H7 (cell line): Measurements from ENCODE around the gene MED15. TPM values are rescaled to one million over a fixed set of nuclear protein-coding genes. Genes with fewer than 3 reads are reported as not detected.

Experiments used
- DNase-seq: peaks from one replicate; pipeline ENCODE4 v3.0.0; 2012
- H3K27me3 ChIP-seq: 2 replicates; pipeline ENCODE4 v1.6.0; 2011; ENCODE audit warnings: mild to moderate bottlenecking, low read length; ENCODE audit not compliant: control insufficient read depth, insufficient read depth
- H3K36me3 ChIP-seq: replicated peaks from 2 replicates; pipeline ENCODE4 v1.5.1; 2011; ENCODE audit warnings: low read length; ENCODE audit not compliant: control insufficient read depth, insufficient read depth
- H3K4me3 ChIP-seq: 2 replicates; pipeline ENCODE4 v1.5.1; 2011; ENCODE audit warnings: low read depth, mild to moderate bottlenecking, control low read depth, low read length, moderate library complexity; ENCODE audit not compliant: insufficient read depth
- total RNA-seq: library from RNA; depleted of rRNA; stranded (reverse); fragments of >200 nt; shearing (Covaris generic); gene quantifications from 2 replicates; pipeline ENCODE4 v1.2.3, GENCODE V29; 2014

Gene MED15
- total RNA-seq, 1 experiment from 2014 or later: 24.4 TPM

DNA sequence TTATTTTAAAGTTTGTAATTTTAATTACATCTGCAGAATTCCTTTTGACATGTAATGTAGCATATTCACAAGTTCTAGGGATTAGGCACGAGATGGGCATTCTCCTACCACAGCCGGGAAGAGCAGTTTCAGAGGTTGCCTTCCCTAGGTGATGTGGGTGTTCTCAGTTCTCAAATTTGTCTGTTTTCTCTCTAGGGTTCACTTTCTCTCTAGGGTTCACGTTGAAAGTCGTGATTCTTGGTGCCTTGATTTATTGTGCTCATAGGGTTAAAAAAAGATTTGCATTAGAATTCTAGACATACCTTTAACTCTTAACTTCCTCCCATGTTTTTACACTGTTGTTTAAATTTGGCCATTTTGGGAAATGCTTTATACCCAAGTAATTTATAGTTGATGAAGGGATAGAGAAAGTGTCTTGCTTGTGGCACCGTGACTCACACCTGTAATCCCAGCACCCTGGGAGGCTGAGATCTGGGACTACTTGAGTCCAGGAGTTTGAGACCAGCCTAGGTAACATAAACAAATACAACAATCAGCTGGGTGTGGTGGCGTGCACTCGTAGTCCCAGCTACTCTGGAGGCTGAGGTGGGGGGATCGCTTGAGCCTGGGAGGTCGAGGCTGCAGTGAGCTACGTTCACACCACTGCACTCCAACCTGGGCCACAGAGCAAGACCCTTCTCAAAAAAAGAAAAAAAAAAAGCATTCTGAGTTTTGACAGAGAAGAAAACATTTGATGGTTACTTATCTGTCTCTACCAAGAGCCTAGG is 3.6 kb downstream of the MED15 start:
- H3K27me3 ChIP-seq: no peaks in the 10 kb centered on the region
- H3K4me3 ChIP-seq: no peak overlapping the region
- peaks cover 2% of the 10 kb centered on the region for H3K36me3 ChIP-seq
- DNase-seq: no peak

DNA sequence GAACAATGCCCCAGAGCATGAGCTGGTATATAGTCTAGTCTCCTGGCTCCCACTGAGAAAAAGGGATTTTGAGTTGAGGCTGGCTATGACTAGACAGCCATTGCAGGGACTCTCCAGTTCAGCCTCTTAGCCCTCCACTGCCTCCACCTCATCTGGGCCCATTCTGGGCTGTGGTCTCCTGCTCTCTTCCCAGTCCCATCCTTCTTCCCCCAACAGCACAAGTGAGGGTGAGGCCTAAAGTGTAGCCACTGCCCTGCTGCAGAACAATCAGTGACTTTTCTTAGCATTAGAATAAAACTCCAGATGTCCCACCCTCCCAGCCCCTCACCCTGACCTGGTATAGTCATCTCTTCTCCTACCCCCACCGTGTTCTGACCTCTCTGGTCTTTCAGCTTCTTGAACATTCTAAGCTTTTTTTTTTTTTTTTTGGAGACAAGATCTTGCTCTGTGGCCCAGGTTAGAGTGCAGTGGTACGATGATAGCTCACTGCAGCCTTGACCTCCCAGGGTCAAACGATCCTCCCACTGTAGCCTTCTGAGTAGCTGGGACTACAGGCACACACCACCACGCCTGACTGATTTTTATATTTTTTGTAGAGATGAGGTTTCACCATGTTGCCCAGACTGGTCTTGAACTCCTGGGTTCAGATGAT is 4.3 kb downstream of the MED15 start:
- H3K27me3 ChIP-seq: no peaks in the 10 kb centered on the region
- H3K36me3 ChIP-seq: peaks cover 2% of the 10 kb centered on the region
- DNase-seq: no peak
- no peak overlapping the region for H3K4me3 ChIP-seq

DNA sequence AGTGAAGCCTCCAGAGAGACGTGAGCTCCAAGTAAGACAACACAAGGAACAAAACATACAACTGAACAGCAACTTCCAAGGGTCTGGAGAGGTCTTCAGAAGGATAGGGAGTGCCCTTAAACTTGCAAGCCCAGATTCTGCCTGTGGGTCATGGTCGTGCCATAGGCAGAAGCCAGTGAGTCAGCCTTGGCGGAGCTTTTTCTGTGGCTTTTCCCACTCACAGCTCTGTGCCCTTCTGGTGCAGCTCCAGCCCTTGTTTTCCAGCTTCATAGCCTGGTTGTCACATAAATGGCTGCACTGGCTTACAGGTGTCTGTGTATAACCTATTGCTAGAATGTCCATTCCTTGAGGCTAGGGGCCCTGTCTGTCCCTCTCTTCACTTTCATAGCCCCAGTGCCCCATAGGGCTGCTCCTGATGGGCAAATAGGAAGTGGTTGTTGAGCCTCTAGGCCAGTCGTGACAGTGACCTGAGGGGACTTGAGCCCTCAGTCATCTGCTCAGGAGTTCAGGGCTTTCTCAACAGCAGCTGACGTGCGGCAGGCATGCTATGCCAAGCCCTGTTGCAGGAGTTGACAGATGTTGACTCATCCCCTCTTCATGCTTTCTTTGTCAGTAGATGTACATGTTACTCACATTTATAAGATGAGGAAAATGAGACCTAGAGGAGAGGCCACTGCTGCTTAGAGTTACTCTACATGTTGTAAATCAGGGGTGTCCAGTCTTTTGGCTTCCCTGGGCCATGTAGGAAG is 7.4 kb downstream of the MED15 start:
- DNase-seq: no peak
- H3K36me3 ChIP-seq: peaks cover 3% of the 10 kb centered on the region
- no peak overlapping the region for H3K4me3 ChIP-seq
- no peaks in the 10 kb centered on the region for H3K27me3 ChIP-seq

DNA sequence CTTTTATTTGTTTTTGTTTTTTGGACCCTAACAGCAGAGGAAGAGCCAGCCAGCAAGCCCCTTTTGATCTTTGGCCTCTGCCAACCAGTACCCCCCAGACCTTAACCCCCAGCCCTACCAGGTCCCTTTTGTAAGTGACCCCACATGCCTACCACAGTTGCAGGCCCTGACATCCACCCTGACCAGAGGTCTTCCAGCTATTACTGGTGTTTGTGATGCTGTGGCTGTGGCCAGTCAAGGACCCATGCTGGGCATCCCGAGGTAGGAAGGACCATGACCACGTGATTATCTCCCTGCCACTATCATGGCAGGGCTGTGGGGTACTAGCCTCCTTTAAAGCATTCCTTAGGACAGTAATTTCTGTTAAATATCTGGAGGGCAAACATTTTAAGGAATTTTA is 9.0 kb downstream of the MED15 start:
- no peak for DNase-seq
- no peak overlapping the region for H3K4me3 ChIP-seq
- no peaks in the 10 kb centered on the region for H3K27me3 ChIP-seq
- H3K36me3 ChIP-seq: peaks cover 5% of the 10 kb centered on the region

DNA sequence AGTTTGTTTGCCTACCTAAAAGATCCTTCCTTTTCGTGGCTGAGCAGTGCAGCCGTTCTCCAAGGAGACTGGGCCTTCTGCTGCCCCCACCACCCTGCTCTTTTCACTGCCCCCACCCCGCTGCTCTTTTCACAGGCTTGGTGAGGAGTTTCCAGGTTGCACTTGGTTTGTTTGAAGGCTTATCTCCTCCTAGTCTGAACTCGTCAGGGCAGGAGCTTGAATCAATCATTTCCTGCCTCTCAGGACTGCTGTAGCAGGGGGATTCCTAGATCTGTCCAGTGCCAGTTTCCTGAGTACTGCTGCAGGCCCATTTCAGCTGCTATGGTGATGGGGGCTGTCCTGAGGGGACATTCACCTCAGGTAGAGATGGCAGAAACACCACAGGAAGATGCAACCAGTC is 10.0 kb downstream of the MED15 start:
- no peak overlapping the region for H3K4me3 ChIP-seq
- H3K36me3 ChIP-seq: peaks cover 5% of the 10 kb centered on the region
- no peak for DNase-seq
- no peaks in the 10 kb centered on the region for H3K27me3 ChIP-seq

DNA sequence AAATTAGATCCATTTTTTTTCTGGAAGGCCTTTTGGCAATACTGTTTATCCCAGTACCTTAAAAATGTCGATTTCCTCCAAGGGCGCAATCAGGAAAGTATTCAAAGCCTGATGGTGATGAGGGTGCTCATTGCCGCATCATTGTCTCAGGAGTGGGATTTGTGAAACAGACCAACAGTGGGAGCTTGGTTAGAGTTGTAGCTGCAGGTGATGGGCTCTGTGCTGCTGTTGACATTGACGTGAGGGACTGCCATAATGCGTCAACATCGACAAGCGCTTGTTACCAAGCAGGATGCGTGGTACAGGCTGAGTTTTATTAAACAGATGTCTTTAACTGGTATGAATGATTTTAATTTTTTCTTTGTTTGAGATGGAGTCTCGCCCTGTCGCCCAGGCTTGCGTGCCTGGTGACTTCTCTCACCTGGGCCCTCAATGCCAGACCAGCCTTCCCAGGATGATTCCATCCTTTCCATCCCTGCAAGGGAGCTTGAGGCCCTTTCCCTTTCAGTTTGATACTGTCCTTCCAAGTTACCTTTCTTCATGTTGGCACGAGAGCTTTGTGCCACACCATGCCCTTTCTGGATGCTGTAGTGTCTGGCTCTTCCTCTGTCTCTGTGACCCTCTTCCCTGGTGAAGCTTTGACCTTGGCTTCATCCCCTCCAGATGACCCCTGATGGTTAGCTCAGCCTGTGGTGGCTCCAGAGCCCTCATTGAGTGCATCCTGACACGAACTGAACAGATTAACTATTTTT is 10.6 kb downstream of the MED15 start:
- Histone ChIP-seq H3K36me3 (peaks cover 5% of the 10 kb centered on the region), H3K27me3 (no peaks in the 10 kb centered on the region), H3K4me3 (no peak overlapping the region)
- DNase-seq: no peak

DNA sequence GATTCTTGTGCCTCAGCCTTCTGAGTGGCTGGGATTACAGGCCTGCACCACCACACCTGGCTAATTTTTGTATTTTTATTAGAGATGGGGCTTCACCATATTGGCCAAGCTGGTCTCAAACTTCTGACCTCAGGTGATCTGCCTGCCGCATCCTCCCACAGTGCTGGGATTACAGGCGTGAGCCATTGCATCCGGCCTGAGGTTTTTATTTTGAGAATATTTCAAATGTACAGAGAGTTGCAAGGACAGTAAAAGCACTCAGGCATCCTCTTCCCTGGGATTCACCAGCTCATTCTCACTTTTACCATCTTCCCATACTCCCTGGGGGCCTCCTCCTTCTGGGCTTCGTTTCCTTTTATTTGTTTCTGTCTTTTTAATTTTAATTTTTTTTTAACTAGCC is 12.1 kb downstream of the MED15 start:
- no peaks in the 10 kb centered on the region for H3K27me3 ChIP-seq
- H3K36me3 ChIP-seq: peaks cover 4% of the 10 kb centered on the region
- no peak for DNase-seq
- no peak overlapping the region for H3K4me3 ChIP-seq

DNA sequence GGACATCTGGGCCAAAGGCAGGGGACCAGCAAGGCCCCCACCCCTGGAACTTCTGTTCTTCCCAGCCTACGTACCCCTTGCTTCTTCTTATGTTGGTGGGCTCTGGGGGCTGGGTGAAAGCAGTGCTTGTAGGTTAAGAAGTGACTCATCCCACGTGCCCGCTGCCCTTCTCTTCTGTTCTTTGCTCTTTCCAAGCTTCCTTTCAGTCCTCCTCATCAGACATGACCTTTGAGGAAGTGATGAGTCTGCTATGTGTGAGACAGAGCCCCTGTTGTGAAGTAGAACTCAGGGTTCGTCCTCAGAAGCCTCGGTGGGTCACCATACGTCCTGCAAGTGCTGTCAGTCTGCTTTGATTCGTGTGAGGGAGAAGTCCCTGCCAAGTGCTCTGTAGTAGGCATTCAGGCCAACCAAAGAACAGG is 12.7 kb downstream of the MED15 start:
- DNase-seq: no peak

DNA sequence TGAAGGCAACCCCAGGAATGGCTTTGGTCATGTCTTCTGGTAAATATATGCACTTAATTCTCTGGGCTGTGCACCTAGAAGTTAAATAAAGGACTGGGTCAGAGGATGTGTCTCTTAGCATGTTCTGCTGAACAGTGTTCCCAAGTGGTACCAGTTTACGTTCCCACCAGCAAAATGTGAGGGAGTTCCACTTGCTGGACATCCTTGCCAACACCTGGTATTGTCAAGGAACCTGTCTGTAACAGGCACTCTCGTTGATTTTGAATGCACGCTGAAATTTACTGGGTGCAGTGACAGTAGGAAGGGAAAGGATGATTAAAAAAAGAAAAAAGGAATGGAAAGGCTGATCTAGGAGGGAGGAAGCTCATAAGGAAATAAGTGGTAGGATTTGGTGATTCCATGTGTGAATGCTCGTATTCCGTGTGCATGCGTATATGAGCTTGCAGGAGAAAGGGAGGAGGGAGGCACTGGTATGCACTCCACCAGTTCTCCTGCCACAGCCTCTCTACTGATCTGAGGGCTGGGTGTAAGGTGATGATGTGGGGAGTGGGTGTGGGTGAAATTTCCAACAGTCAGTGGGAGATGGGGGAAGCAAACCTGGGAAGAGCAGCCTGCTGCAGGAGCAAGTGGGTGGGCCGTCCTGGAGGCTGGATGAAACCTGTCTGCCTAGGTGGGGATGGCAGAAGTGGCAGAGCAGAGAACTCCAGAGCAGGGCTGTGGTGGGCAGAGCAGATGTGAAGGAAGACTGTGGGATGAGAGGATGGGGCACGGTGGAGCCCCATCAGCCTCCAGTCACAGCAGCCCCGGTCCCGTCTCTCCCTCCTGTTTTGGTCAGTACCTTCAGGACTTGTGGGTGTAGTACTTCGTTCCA is 15.0 kb downstream of the MED15 start:
- peaks cover 3% of the 10 kb centered on the region for H3K36me3 ChIP-seq
- H3K27me3 ChIP-seq: no peaks in the 10 kb centered on the region
- H3K4me3 ChIP-seq: no peak overlapping the region
- DNase-seq: no peak

More for the DNA sequence above, 12.7 kb downstream of the MED15 start:
- Histone ChIP-seq H3K27me3 (no peaks in the 10 kb centered on the region), H3K36me3 (peaks cover 3% of the 10 kb centered on the region), H3K4me3 (no peak overlapping the region)

DNA sequence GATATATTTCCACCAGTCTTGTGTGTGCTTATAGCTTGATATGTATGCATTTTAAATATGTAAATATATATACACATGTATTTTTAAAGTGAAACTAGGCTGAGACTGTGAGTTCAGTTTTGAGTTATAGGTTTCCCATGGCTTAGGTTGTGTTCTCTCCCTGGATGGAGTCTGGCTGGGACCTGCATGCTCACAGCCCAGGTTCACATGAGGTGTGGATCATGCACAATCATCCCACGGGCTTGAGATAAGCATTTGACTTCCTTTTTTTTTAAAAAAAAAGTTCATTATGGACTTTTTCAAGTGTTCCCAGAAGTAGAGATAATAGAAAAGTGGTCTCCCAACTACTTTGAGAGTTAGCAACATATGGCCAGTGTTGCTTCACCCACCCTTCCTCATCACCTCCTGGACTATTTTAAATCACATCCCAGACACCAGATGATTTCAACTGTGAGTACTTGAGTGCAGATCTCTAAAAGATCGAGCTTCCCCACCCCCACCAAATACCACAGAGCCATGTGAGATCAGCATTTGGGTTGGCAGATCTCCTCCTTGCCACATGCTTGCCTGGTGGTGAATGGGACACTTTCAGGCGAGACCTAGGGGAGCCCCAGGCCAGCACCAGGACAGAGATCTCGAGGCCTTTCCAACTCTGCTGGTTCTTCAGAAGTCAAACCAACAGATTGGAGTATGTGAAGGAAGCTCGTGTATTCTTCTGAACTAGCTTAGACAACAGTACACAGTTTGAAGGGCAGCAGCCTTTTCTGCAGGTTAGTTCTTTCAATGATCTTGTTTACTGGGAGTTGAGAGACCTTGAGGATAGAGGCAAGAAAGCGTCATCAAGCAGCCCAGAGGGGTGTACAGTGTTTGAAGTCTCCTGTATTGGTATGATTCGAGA is 15.9 kb downstream of the MED15 start:
- no peaks in the 10 kb centered on the region for H3K27me3 ChIP-seq
- DNase-seq: no peak
- peaks cover 3% of the 10 kb centered on the region for H3K36me3 ChIP-seq
- no peak overlapping the region for H3K4me3 ChIP-seq

DNA sequence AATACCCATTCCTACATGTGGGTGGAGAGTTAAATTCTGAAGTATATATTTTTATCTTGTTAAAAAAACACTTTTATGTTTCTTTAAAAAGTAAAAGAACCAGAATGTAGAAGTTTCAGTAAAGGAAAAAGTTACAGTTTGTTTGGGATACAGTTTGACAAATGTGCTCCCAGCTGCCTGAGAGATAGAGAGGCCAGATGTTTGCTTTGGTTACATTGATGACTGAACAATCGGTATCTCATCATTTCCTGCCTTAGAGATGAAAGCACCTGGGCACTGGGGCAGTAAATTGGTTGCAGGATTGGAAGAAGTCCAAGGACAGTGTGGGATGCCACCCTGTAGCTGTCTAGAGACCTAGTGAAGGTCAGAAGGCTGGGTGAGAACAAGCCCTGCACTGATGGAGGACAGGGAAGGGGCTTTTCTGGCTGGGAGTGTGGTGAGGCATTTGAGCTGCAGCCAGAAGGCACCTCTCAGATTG is 16.6 kb downstream of the MED15 start:
- Histone ChIP-seq H3K4me3 (no peak overlapping the region), H3K36me3 (peaks cover 3% of the 10 kb centered on the region), H3K27me3 (no peaks in the 10 kb centered on the region)
- DNase-seq: peak; percentile 41

DNA sequence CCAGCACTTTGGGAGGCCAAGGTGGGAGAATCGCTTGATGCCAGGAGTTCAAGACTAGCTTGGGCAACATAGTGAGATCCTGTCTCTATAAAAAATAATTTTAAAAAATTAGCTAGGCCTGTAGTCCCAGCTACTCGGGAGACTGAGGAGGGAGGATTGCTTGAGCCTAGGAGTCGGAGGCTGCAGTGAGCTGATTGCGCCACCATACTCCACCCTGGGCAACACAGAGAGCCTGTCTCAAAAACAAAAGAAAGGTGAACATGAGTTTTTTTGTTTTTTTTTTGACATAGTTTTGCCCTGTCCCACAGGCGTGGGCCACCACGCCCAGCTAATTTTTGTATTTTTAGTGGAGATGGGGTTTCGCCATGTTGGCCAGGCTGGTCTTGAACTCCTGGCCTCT is 17.6 kb downstream of the MED15 start:
- no peaks in the 10 kb centered on the region for H3K27me3 ChIP-seq
- H3K4me3 ChIP-seq: no peak overlapping the region
- DNase-seq: no peak
- peaks cover 2% of the 10 kb centered on the region for H3K36me3 ChIP-seq

DNA sequence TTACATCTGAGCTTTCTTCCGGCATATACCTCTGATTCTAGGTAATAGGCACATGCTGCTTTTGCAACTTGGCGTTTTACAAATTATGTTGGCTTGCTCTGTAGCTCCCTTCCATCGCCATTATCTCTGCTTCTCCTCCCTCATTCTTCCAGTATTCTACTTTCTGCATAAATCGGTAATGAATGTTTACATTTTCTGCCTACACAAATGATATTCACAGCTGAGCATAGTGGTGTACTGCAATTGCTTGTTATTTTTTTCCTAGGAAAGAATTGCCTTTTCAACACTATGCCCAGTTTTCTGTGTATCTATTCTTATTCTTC is 18.9 kb downstream of the MED15 start:
- no peak overlapping the region for H3K4me3 ChIP-seq
- H3K36me3 ChIP-seq: no peaks in the 10 kb centered on the region; the same call in 1 of the 2 replicates
- no peak for DNase-seq
- no peaks in the 10 kb centered on the region for H3K27me3 ChIP-seq
